Left ventricle myocardium inferior (tissue), 1 donor: Measurements from ENCODE around the gene CUL2. TPM values are rescaled to one million over a fixed set of nuclear protein-coding genes. Genes with fewer than 3 reads are reported as not detected.

ENCODE experiments used
- DNase-seq: peaks from one replicate; pipeline ENCODE4 v3.0.0-alpha.2; 2020
- H3K27ac ChIP-seq: fragments of 200-600 bp; replicated peaks from 2 replicates; pipeline ENCODE4 v1.8.0; 2021
- H3K27me3 ChIP-seq: fragments of 200-600 bp; 2 replicates; pipeline ENCODE4 v1.8.0; 2021; ENCODE audit warnings: low read depth
- H3K36me3 ChIP-seq: fragments of 200-600 bp; 2 replicates; pipeline ENCODE4 v1.8.0; 2021
- H3K4me1 ChIP-seq: fragments of 200-600 bp; 2 replicates; pipeline ENCODE4 v1.8.0; 2021
- H3K4me3 ChIP-seq: fragments of 200-600 bp; 2 replicates; pipeline ENCODE4 v1.8.0; 2021; ENCODE audit warnings: mild to moderate bottlenecking, moderate library complexity
- H3K9me3 ChIP-seq: fragments of 200-600 bp; replicated peaks from 2 replicates; pipeline ENCODE4 v1.8.0; 2021
- CTCF ChIP-seq: fragments of 200-600 bp; IDR thresholded peaks from 2 replicates; pipeline ENCODE4 v1.8.0; 2021; ENCODE audit warnings: antibody characterized with exemption, mild to moderate bottlenecking, borderline replicate concordance
- intact Hi-C: fragments of 100-400 bp; cut with micrococcal nuclease; formaldehyde crosslinking; loops from one replicate; pipeline ENCODE4 v1.11.0; 2022
- total RNA-seq: library from RNA; stranded (reverse); fragmentation: NEBNext Ultra II Directional; extraction: Animal tissue kit (Norgen Biotek cat#: 25700); gene quantifications from one replicate; pipeline ENCODE4 v1.2.1, GENCODE V29; 2021
- donor health status: DM: no; HTN: yes; CAD: no; lungs with severe emphysema.

The CUL2 gene
- total RNA-seq, 1 donor from 2014 or later, result 35.9 TPM

GRCh38 chr10:35059481-35059880 lies 30.7 kb downstream of the CUL2 start:
- Histone ChIP-seq H3K27me3 (no peaks in the 10 kb centered on the region), H3K27ac (no peak overlapping the region), H3K4me1 (no peaks in the 10 kb centered on the region), H3K9me3 (no peaks in the 10 kb centered on the region), H3K4me3 (no peak overlapping the region), H3K36me3 (peaks cover 69% of the 10 kb centered on the region)
- DNase-seq, result no peak
- no peak for TF ChIP-seq CTCF
- intact Hi-C loops, result no loop called here

GRCh38 chr10:35058686-35059085 lies 31.5 kb downstream of the CUL2 start:
- no peak for DNase-seq
- Histone ChIP-seq H3K36me3 (peaks cover 77% of the 10 kb centered on the region), H3K27ac (no peak overlapping the region), H3K4me1 (no peaks in the 10 kb centered on the region), H3K27me3 (no peaks in the 10 kb centered on the region), H3K4me3 (no peak overlapping the region), H3K9me3 (no peaks in the 10 kb centered on the region)
- TF ChIP-seq CTCF, result no peak
- intact Hi-C loops, result no loop called here

- no peak for DNase-seq
- TF ChIP-seq CTCF, result no peak
- H3K4me1 ChIP-seq, result no peaks in the 10 kb centered on the region
- no peaks in the 10 kb centered on the region for H3K9me3 ChIP-seq
- H3K4me3 ChIP-seq, result no peak overlapping the region
- H3K27me3 ChIP-seq, result no peaks in the 10 kb centered on the region
- no peak overlapping the region for H3K27ac ChIP-seq
- intact Hi-C loops, result no loop called here
- peaks cover 79% of the 10 kb centered on the region for H3K36me3 ChIP-seq
These were observed 32.0 kb downstream of the CUL2 start for GRCh38 chr10:35058134-35058533.

DNA sequence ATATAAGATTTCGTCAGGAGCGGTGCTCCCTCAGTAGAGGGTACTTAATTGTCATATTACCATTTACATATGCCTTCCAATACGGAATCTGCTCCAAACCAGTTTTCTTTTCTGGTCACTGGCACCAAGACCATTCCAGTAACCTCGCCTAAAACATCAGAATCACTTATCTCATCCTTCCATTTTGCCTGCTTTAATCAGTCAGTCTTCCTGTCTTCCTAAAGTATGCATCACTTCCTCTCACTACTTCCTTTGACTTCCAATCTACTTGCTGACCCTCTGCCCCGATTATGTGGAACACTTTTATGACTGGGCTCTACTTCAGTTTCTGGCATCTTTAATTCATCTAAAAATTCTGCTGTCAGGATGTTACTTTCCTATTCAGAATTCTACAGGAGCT lies 33.5 kb downstream of the CUL2 start:
- Histone ChIP-seq H3K36me3 (peaks cover 79% of the 10 kb centered on the region), H3K27me3 (no peaks in the 10 kb centered on the region), H3K27ac (no peak overlapping the region), H3K9me3 (no peaks in the 10 kb centered on the region), H3K4me3 (no peak overlapping the region), H3K4me1 (no peaks in the 10 kb centered on the region)
- no peak for TF ChIP-seq CTCF
- no peak for DNase-seq
- intact Hi-C loops, result no loop called here

GRCh38 chr10:35056133-35056532 lies 34.0 kb downstream of the CUL2 start:
- Histone ChIP-seq H3K27ac (no peak overlapping the region), H3K27me3 (no peaks in the 10 kb centered on the region), H3K4me1 (no peaks in the 10 kb centered on the region), H3K36me3 (peaks cover 79% of the 10 kb centered on the region), H3K4me3 (no peak overlapping the region), H3K9me3 (no peaks in the 10 kb centered on the region)
- intact Hi-C loops, result no loop called here
- no peak for TF ChIP-seq CTCF
- no peak for DNase-seq

GRCh38 chr10:35050568-35050967 lies 39.6 kb downstream of the CUL2 start:
- DNase-seq, result no peak
- Histone ChIP-seq H3K4me3 (no peak overlapping the region), H3K27ac (no peak overlapping the region), H3K4me1 (peaks cover 7% of the 10 kb centered on the region), H3K27me3 (no peaks in the 10 kb centered on the region), H3K9me3 (no peaks in the 10 kb centered on the region), H3K36me3 (peaks cover 56% of the 10 kb centered on the region)
- no peak for TF ChIP-seq CTCF
- intact Hi-C loops, result no loop called here
